Heart left ventricle (tissue), 16 donors: Measurements from ENCODE around the gene RTN3. TPM values are rescaled to one million over a fixed set of nuclear protein-coding genes. Genes with fewer than 3 reads are reported as not detected.
A peak's percentile ranks its signal among the peaks of the same experiment; 100 is the strongest.
"Not testable (repeated sequence)": the region's sequence is repeated elsewhere in the genome, so short reads cannot be mapped to it uniquely, and the experiment has no call there.

Experiments used
- ATAC-seq, 4 donors: fragments of 200-7000 bp; cut with Tn5 transposase; one replicate each; pipeline ENCODE4 v1.9.1; 2020 to 2022; ENCODE audit warnings: moderate library complexity in 4 of 4, mild to moderate bottlenecking in 3 of 4, moderate number of reproducible peaks in 1 of 4
- DNase-seq, 5 donors: peaks; one replicate each; pipeline ENCODE4 v3.0.0-alpha.2; 2020
- H3K27ac ChIP-seq, 12 donors: fragments of 200-600 bp; sonication (generic) in 4 of 12; one replicate each; pipeline versions ENCODE4 v1.5.0 to v1.8.0; 2016 to 2022; ENCODE audit warnings: mild to moderate bottlenecking in 2 of 12
- H3K27me3 ChIP-seq, 9 donors: fragments of 200-600 bp; sonication (generic) in 2 of 9; one replicate each; pipeline versions ENCODE4 v1.5.1 to v1.8.0; 2016 to 2022; ENCODE audit warnings: mild to moderate bottlenecking in 3 of 9
- H3K36me3 ChIP-seq, 9 donors: fragments of 200-600 bp; sonication (generic) in 2 of 9; one replicate each; pipeline versions ENCODE4 v1.5.0 to v1.8.0; 2018 to 2022; ENCODE audit warnings: mild to moderate bottlenecking in 2 of 9
- H3K4me1 ChIP-seq, 12 donors: fragments of 200-600 bp; sonication (generic) in 4 of 12; one replicate each; pipeline versions ENCODE4 v1.5.0 to v1.8.0; 2016 to 2022; ENCODE audit warnings: mild to moderate bottlenecking in 3 of 12
- H3K4me3 ChIP-seq, 12 donors: fragments of 200-600 bp; sonication (generic) in 4 of 12; one replicate each; pipeline versions ENCODE4 v1.5.0 to v1.8.0; 2017 to 2022; ENCODE audit warnings: mild to moderate bottlenecking in 9 of 12, moderate library complexity in 4 of 12
- H3K9me3 ChIP-seq, 12 donors: fragments of 200-600 bp; sonication (generic) in 4 of 12; one replicate each; pipeline versions ENCODE4 v1.5.0 to v1.8.0; 2016 to 2022; ENCODE audit warnings: mild to moderate bottlenecking in 1 of 12
- CTCF ChIP-seq, 12 donors: fragments of 200-600 bp; sonication (generic) in 4 of 12; IDR thresholded peaks; one replicate each; pipeline versions ENCODE4 v1.5.0 to v1.8.0; 2018 to 2022; ENCODE audit warnings: antibody characterized with exemption in 12 of 12, mild to moderate bottlenecking in 5 of 12
- POLR2A ChIP-seq, 2 donors: fragments of 450-650 bp; IDR thresholded peaks; one replicate each; pipeline ENCODE4 v1.6.1; 2017; ENCODE audit warnings: antibody characterized with exemption in 2 of 2, mild to moderate bottlenecking in 2 of 2, moderate library complexity in 2 of 2
- WGBS, 4 donors: extraction: QIAGEN DNeasy Blood & Tissue Kit in 2 of 4; methylation state at CpG; one replicate each; pipeline versions ENCODE4 v1.1.5 to v1.1.7; 2013 to 2018; 5-methylcytosine and 5-hydroxymethylcytosine counted together
- intact Hi-C, 10 donors: fragments of 100-400 bp; cut with DNase I; formaldehyde crosslinking; loops; one replicate each; pipeline versions ENCODE4 v1.11.1 to v1.14.2; 2022
- long read RNA-seq, 3 donors: library from polyadenylated mRNA; unstranded; transcript quantifications; one replicate each; pipeline ENCODE4 v2.0.0, GENCODE V29; 2020 to 2021
- polyA plus RNA-seq, 2 donors: library from polyadenylated mRNA; stranded (reverse); fragments of 200-250 nt; gene quantifications; one replicate each; pipeline ENCODE4 v1.2.3, GENCODE V29; 2013
- total RNA-seq, 9 donors: library from RNA; depleted of rRNA in 2 of 9; stranded (reverse); fragments of >200 nt in 2 of 9; fragmentation: NEBNext Ultra II Directional in 3 of 9; extraction: Animal tissue kit (Norgen Biotek cat#: 25700) in 3 of 9; gene quantifications; one replicate each; pipeline versions ENCODE4 v1.1.0 to v1.2.4, GENCODE V29; 2016 to 2023
- donor health status: ischemic (EF 13 %, LVEDD 7.1; RV severe dilation, severe dysfunction).
- donor health status: healthy with polysubstance abuse.
- donor health status: DM: no; HTN: yes; CAD: no.
- donor health status: DM: no; HTN: no; CAD: no.
- donor health status: ischemic (EF 25% LVEDD 6.9; RV normal size, moderate dysfunction).
- donor health status: ischemic (EF 25% LVEDD 5.7; RV mildly dilated, moderate dysfunction).
- donor health status: healthy.
- donor health status: DM: yes; HTN: yes; CAD: no.
- donor health status: ischemic (EF 35%, LVEDD 5.7; RV mildly dilated, moderate dysfunction).
- donor health status: nonischemic (EF 11% LVEDD 7.7; RV severe dilation, severe dysfunction).
- donor health status: DM: yes; HTN: yes; CAD: no.
- donor health status: PGD.
- donor health status: ischemic (EF 29% LVEDD 5.4; RV normal size, mild dysfunction).
- donor health status: nonischemic (EF 23%, LVEDD 6.1; RV moderate dilation, normal function).

Gene RTN3
- total RNA-seq (10 to 100 TPM; 36.2 to 82.9 (median 72.2) TPM), polyA plus RNA-seq (10 to 100 TPM; 31.2 to 65.9 TPM)
- long read RNA-seq, donor 1, transcript RTN3-208 (7 exons, 2,532 nt) = major isoform, 46 of 61 reads
- long read RNA-seq, donor 1, partial matches to known transcripts = 1 of 61 reads
- long read RNA-seq, donor 1, other reads (novel, unspliced or antisense) = 6 of 61 reads
- long read RNA-seq, donor 2, transcript RTN3-205 (8 exons, 2,645 nt) = minor isoform, 64 of 501 reads
- long read RNA-seq, donor 2, transcript RTN3-208 (7 exons, 2,532 nt) = major isoform, 379 of 501 reads
- long read RNA-seq, donor 2, partial matches to known transcripts = 40 of 501 reads
- long read RNA-seq, donor 2, other reads (novel, unspliced or antisense) = 13 of 501 reads
- long read RNA-seq, donor 3, transcript RTN3-208 (7 exons, 2,532 nt) = major isoform, 73 of 110 reads
- long read RNA-seq, donor 3, transcript RTN3-205 (8 exons, 2,645 nt) = minor isoform, 15 of 110 reads
- long read RNA-seq, donor 3, partial matches to known transcripts = 3 of 110 reads
- long read RNA-seq, donor 3, other reads (novel, unspliced or antisense) = 14 of 110 reads

GRCh38 chr11:63681321-63682065 lies at the start of gene RTN3:
Gene RTN3, plus strand, starts transcription at chr11:63681500. Its CDS starts 137 bp downstream, at chr11:63681637.
- peak within 1 kb of the TSS; percentile 40 to 98 (median 89) for H3K4me3 ChIP-seq
- WGBS, 4 donors = 0 to 1% (median 0%) methylated on average over 43 to 74 of the region's 74 CpGs
- H3K9me3 ChIP-seq = no peaks in the 10 kb centered on the region
- DNase-seq (peak; percentile 96 to 99 (median 97)), ATAC-seq (peak; percentile 94 to 97 (median 96))
- intact Hi-C loops = loop anchor here in 5 of 10 donors (1.0 to 10.0 kb wide), 3 partner anchors 10 to 56 kb away; partner anchors contain the start of gene ATL3 (in 2 of the 5)
- H3K27me3 ChIP-seq = no peaks in the 10 kb centered on the region
- H3K27ac ChIP-seq = peak within 1 kb of the TSS; percentile 66 to 98 (median 94)
- H3K4me1 ChIP-seq = peaks cover 0 to 42% (median 19%) of the 10 kb centered on the region in 12 donors
- TF ChIP-seq CTCF (IDR thresholded peaks at IDR 0.05) (peak in 7 of 12 donors; percentile 2 to 76 (median 45)), POLR2A (IDR thresholded peaks at IDR 0.05) (peak in 1 of 2 donors; percentile 97)
- H3K36me3 ChIP-seq = no peaks in the 10 kb centered on the region

GRCh38 chr11:63635762-63636465 lies 45.4 kb upstream of the RTN3 start:
- H3K9me3 ChIP-seq = no peaks in the 10 kb centered on the region
- no peaks in the 10 kb centered on the region for H3K27me3 ChIP-seq
- intact Hi-C loops = loop anchor here in 9 of 10 donors (1.0 to 10.0 kb wide), 6 partner anchors 101 to 611 kb away; no protein-coding TSS in a partner anchor
- peaks cover 0 to 22% (median 0%) of the 10 kb centered on the region in 12 donors for H3K4me1 ChIP-seq
- WGBS, 4 donors = 66 to 74% (median 71%) methylated on average over 10 of the region's 10 CpGs
- peaks cover 2 to 89% (median 76%) of the 10 kb centered on the region in 9 donors for H3K36me3 ChIP-seq
- DNase-seq (peak in 3 of 5 donors; percentile 33 to 47 (median 45)), ATAC-seq (peak; percentile 68 to 79 (median 78))
- peak; percentile 69 to 92 (median 82) for TF ChIP-seq CTCF (IDR thresholded peaks at IDR 0.05)
- no peak for TF ChIP-seq POLR2A (IDR thresholded peaks at IDR 0.05)
- no peak overlapping the region for H3K27ac ChIP-seq
- H3K4me3 ChIP-seq = no peak overlapping the region

- H3K9me3 ChIP-seq, H3K4me3 ChIP-seq, DNase-seq, H3K27ac ChIP-seq, ATAC-seq, H3K27me3 ChIP-seq: not testable (repeated sequence)
- Histone ChIP-seq H3K36me3 (peaks cover 0 to 89% (median 78%) of the 10 kb centered on the region in 9 donors), H3K4me1 (peaks cover 0 to 12% (median 0%) of the 10 kb centered on the region in 12 donors)
- 95 to 99% (median 96%) methylated on average over 8 of the region's 8 CpGs for WGBS, 4 donors
- intact Hi-C loops = loop anchor here in 5 of 10 donors (2.0 to 10.0 kb wide), 5 partner anchors 99 to 614 kb away; no protein-coding TSS in a partner anchor
Measured at GRCh38 chr11:63638436-63638835, 42.9 kb upstream of the RTN3 start.
